ENCODE results near the gene SRD5A3. TPM values are rescaled to one million over a fixed set of nuclear protein-coding genes. Genes with fewer than 3 reads are reported as not detected.

SRD5A3 gene
- total RNA-seq, 1 donor from 2014 or later: 31.4 TPM

GRCh38 chr4:55381502-55381901 lies 35.5 kb downstream of the SRD5A3 start:
- no peak overlapping the region for H3K4me3 Mint-ChIP-seq (ENCODE audit: unreplicated experiment)
- no peaks in the 10 kb centered on the region for H3K9me3 Mint-ChIP-seq (ENCODE audit: low read depth)
- no peaks in the 10 kb centered on the region for H3K27me3 Mint-ChIP-seq (ENCODE audit: low read depth)
- no peaks in the 10 kb centered on the region for H3K36me3 Mint-ChIP-seq (ENCODE audit: low read depth)
- no peak overlapping the region for H3K27ac Mint-ChIP-seq (ENCODE audit: unreplicated experiment)
- TF ChIP-seq, protein P1, sequence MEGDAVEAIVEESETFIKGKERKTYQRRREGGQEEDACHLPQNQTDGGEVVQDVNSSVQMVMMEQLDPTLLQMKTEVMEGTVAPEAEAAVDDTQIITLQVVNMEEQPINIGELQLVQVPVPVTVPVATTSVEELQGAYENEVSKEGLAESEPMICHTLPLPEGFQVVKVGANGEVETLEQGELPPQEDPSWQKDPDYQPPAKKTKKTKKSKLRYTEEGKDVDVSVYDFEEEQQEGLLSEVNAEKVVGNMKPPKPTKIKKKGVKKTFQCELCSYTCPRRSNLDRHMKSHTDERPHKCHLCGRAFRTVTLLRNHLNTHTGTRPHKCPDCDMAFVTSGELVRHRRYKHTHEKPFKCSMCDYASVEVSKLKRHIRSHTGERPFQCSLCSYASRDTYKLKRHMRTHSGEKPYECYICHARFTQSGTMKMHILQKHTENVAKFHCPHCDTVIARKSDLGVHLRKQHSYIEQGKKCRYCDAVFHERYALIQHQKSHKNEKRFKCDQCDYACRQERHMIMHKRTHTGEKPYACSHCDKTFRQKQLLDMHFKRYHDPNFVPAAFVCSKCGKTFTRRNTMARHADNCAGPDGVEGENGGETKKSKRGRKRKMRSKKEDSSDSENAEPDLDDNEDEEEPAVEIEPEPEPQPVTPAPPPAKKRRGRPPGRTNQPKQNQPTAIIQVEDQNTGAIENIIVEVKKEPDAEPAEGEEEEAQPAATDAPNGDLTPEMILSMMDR (IDR thresholded peaks at IDR 0.05): no peak
- no peak for DNase-seq (ENCODE audit: low spot score)
- H3K4me1 Mint-ChIP-seq (ENCODE audit: low read depth): peaks cover 7% of the 10 kb centered on the region

GRCh38 chr4:55382488-55383003 lies 36.5 kb downstream of the SRD5A3 start:
- Mint-ChIP-seq H3K27me3 (ENCODE audit: low read depth) (no peaks in the 10 kb centered on the region), H3K27ac (ENCODE audit: unreplicated experiment) (no peak overlapping the region), H3K9me3 (ENCODE audit: low read depth) (no peaks in the 10 kb centered on the region), H3K36me3 (ENCODE audit: low read depth) (no peaks in the 10 kb centered on the region), H3K4me1 (ENCODE audit: low read depth) (peaks cover 7% of the 10 kb centered on the region), H3K4me3 (ENCODE audit: unreplicated experiment) (no peak overlapping the region)
- TF ChIP-seq, protein P1 (IDR thresholded peaks at IDR 0.05): no peak
- no peak for DNase-seq (ENCODE audit: low spot score)

- no peak for DNase-seq (ENCODE audit: low spot score)
- peak overlapping the region; percentile 66 for H3K27ac Mint-ChIP-seq (ENCODE audit: unreplicated experiment)
- H3K9me3 Mint-ChIP-seq (ENCODE audit: low read depth): no peaks in the 10 kb centered on the region
- H3K4me3 Mint-ChIP-seq (ENCODE audit: unreplicated experiment): no peak overlapping the region
- TF ChIP-seq, protein P1 (IDR thresholded peaks at IDR 0.05): no peak
- no peaks in the 10 kb centered on the region for H3K36me3 Mint-ChIP-seq (ENCODE audit: low read depth)
- H3K4me1 Mint-ChIP-seq (ENCODE audit: low read depth): peaks cover 7% of the 10 kb centered on the region
- no peaks in the 10 kb centered on the region for H3K27me3 Mint-ChIP-seq (ENCODE audit: low read depth)
Observed at GRCh38 chr4:55385201-55385649, 39.2 kb downstream of the SRD5A3 start.

DNA sequence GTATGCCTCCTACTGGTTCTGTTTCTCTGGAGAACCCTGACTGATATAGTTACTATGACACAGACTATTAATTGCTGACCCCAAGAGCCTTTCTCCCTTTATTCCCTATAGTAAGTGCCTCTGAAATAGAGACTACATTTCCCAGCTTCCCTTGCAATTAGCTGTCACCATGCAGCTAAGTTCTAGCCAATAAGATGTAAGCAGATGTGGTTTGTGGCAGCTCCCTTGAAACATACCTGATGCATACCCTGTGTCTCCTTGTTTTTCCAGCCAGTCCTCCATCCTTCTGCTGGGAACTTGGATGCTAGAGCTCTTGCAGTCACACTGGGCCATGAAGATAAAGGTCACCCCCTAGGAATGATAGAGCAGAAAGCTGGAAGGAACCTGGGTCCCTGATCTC lies 40.0 kb downstream of the SRD5A3 start:
- no peak overlapping the region for H3K4me3 Mint-ChIP-seq (ENCODE audit: unreplicated experiment)
- H3K9me3 Mint-ChIP-seq (ENCODE audit: low read depth): no peaks in the 10 kb centered on the region
- TF ChIP-seq, protein P1 (IDR thresholded peaks at IDR 0.05): no peak
- peaks cover 7% of the 10 kb centered on the region for H3K4me1 Mint-ChIP-seq (ENCODE audit: low read depth)
- no peaks in the 10 kb centered on the region for H3K36me3 Mint-ChIP-seq (ENCODE audit: low read depth)
- no peak overlapping the region for H3K27ac Mint-ChIP-seq (ENCODE audit: unreplicated experiment)
- DNase-seq (ENCODE audit: low spot score): no peak
- H3K27me3 Mint-ChIP-seq (ENCODE audit: low read depth): no peaks in the 10 kb centered on the region

GRCh38 chr4:55386840-55387239 lies 40.8 kb downstream of the SRD5A3 start:
- peaks cover 7% of the 10 kb centered on the region for H3K4me1 Mint-ChIP-seq (ENCODE audit: low read depth)
- DNase-seq (ENCODE audit: low spot score): no peak
- H3K27ac Mint-ChIP-seq (ENCODE audit: unreplicated experiment): no peak overlapping the region
- H3K9me3 Mint-ChIP-seq (ENCODE audit: low read depth): no peaks in the 10 kb centered on the region
- no peak overlapping the region for H3K4me3 Mint-ChIP-seq (ENCODE audit: unreplicated experiment)
- H3K36me3 Mint-ChIP-seq (ENCODE audit: low read depth): no peaks in the 10 kb centered on the region
- TF ChIP-seq, protein P1 (IDR thresholded peaks at IDR 0.05): no peak
- H3K27me3 Mint-ChIP-seq (ENCODE audit: low read depth): no peaks in the 10 kb centered on the region
